ENCODE results near the gene EFCC1. TPM values are rescaled to one million over a fixed set of nuclear protein-coding genes. Genes with fewer than 3 reads are reported as not detected.

EFCC1 gene
- total and polyA plus RNA-seq, 2 of the 8 experiments (the other 6 are each of a cell fraction or from before 2014, with no cell fraction given), result 0.14 to 0.37 TPM

- H4K5ac ChIP-seq (ENCODE audit: insufficient read length, low read depth, low read length), result no peak overlapping the region
- H3K14ac ChIP-seq (ENCODE audit: insufficient read length), result no peak overlapping the region
- H2BK15ac ChIP-seq (ENCODE audit: low read length), result no peak overlapping the region
- H3K9me3 ChIP-seq (ENCODE audit: insufficient read depth in 2 of 2, low read depth in 1 of 2, low read length in 1 of 2), result no peaks in the 10 kb centered on the region
- H2AFZ ChIP-seq (ENCODE audit: low read length), result no peak overlapping the region
- no peaks in the 10 kb centered on the region for H4K20me1 ChIP-seq (replicated peaks in 1 of 2; ENCODE audit: control insufficient read depth in 1 of 2, insufficient read depth in 2 of 2, low read length in 2 of 2)
- no peak overlapping the region for H3K4me3 ChIP-seq (ENCODE audit: extremely low read depth in 1 of 4, insufficient read depth in 2 of 4, low read depth in 3 of 4, low read length in 4 of 4)
- no peak overlapping the region for H4K8ac ChIP-seq (ENCODE audit: extremely low read depth, insufficient read depth, low read length)
- H3K36me3 ChIP-seq (ENCODE audit: control insufficient read depth in 2 of 4, insufficient read depth in 4 of 4, low read length in 3 of 4), result no peaks in the 10 kb centered on the region
- no peak overlapping the region for H2AK5ac ChIP-seq (ENCODE audit: low read depth, low read length)
- H3K9ac ChIP-seq (replicated peaks in 1 of 4; ENCODE audit: extremely low read depth in 1 of 4, low read depth in 3 of 4, low read length in 3 of 4), result no peak overlapping the region
- no peak overlapping the region for H2BK120ac ChIP-seq (replicated peaks; ENCODE audit: low read depth, low read length)
- CTCF ChIA-PET (ENCODE audit: partially characterized antibody), result interaction anchor here (2.3 kb wide), 1 partner anchor 25 kb away, joined by 11 read pairs; no protein-coding TSS in a partner anchor
- FAIRE-seq (no peak), DNase-seq (ENCODE audit: low read depth in 1 of 2, low spot score in 2 of 2) (no peak)
- no peak overlapping the region for H3K4ac ChIP-seq (replicated peaks; ENCODE audit: insufficient read length, low read depth, low read length)
- H3K23ac ChIP-seq (ENCODE audit: insufficient read length), result no peak overlapping the region
- no peaks in the 10 kb centered on the region for H3K27me3 ChIP-seq (replicated peaks in 1 of 4; ENCODE audit: control insufficient read depth in 3 of 4, extremely low read depth in 1 of 4, insufficient read depth in 3 of 4, low read length in 3 of 4)
- H2BK20ac ChIP-seq (ENCODE audit: low read length), result no peak overlapping the region
- no peak overlapping the region for H3K4me2 ChIP-seq (ENCODE audit: insufficient read depth in 1 of 2, low read depth in 2 of 2, low read length in 2 of 2)
- H2BK12ac ChIP-seq (ENCODE audit: low read depth, low read length), result no peak overlapping the region
- no peaks in the 10 kb centered on the region for H3K4me1 ChIP-seq (replicated peaks in 1 of 4; ENCODE audit: control insufficient read depth in 3 of 4, insufficient read depth in 4 of 4, low read length in 3 of 4)
- H3K79me1 ChIP-seq (ENCODE audit: low read depth, low read length), result no peaks in the 10 kb centered on the region
- 84% methylated on average over 7 of the region's 8 CpGs; no CpG with 5 or more reads in 1 of the 2 experiments for WGBS, 2 experiments (ENCODE audit: extremely low coverage in 1 of 2, insufficient coverage in 1 of 2, insufficient read length in 1 of 2, insufficient replicate concordance in 2 of 2, low coverage in 1 of 2, low lambda C conversion rate in 2 of 2, missing lambda C conversion rate in 1 of 2)
- H3K56ac ChIP-seq (replicated peaks; ENCODE audit: insufficient read length, low read depth, low read length), result no peak overlapping the region
- H2BK5ac ChIP-seq (ENCODE audit: low read depth, low read length), result no peak overlapping the region
- no peak overlapping the region for H3K18ac ChIP-seq (ENCODE audit: extremely low read depth, low read length)
- H4K91ac ChIP-seq (replicated peaks; ENCODE audit: insufficient read length, low read length), result no peak overlapping the region
- no peaks in the 10 kb centered on the region for H3K79me2 ChIP-seq (ENCODE audit: control insufficient read depth in 1 of 2, insufficient read depth in 2 of 2, low read length in 2 of 2)
- POLR2A ChIA-PET (ENCODE audit: partially characterized antibody), result interaction anchor here (0.6 kb wide), 1 partner anchor 278 kb away, joined by 3 read pairs; no protein-coding TSS in a partner anchor
- H3K27ac ChIP-seq (ENCODE audit: low read depth, low read length), result no peak overlapping the region
- no peaks in the 10 kb centered on the region for H3K23me2 ChIP-seq (ENCODE audit: low read depth, low read length)
- TF ChIP-seq TAF7 (optimal IDR thresholded peaks at IDR 0.05; ENCODE audit: borderline replicate concordance, low read depth, low read length), result no peak
- TF ChIP-seq BCL11A (IDR thresholded peaks at IDR 0.05; ENCODE audit: low read depth in 2 of 2, low read length in 2 of 2), result no peak
- no peak for TF ChIP-seq RFX5 (IDR thresholded peaks at IDR 0.05; ENCODE audit: borderline replicate concordance, low read depth, low read length)
- no peak for TF ChIP-seq RNF2 (IDR thresholded peaks at IDR 0.05; ENCODE audit: borderline replicate concordance, low read depth, low read length, missing control alignments, poor library complexity, severe bottlenecking)
- no peak for TF ChIP-seq SUZ12 (IDR thresholded peaks at IDR 0.05; ENCODE audit: low read length)
- TF ChIP-seq CEBPB (IDR thresholded peaks at IDR 0.05; ENCODE audit: low read depth, low read length), result no peak
- no peak for TF ChIP-seq YY1 (IDR thresholded peaks at IDR 0.05; ENCODE audit: low read depth, low read length)
- TF ChIP-seq EGR1 (IDR thresholded peaks at IDR 0.05; ENCODE audit: borderline replicate concordance, low read depth, low read length), result no peak
- no peak for TF ChIP-seq KDM1A (IDR thresholded peaks at IDR 0.05; ENCODE audit: borderline replicate concordance, low read length)
- no peak for TF ChIP-seq CTCF (IDR thresholded peaks at IDR 0.05; ENCODE audit: control extremely low read depth in 1 of 3, insufficient read depth in 1 of 3, low read depth in 1 of 3, low read length in 3 of 3)
- TF ChIP-seq MAFK (IDR thresholded peaks at IDR 0.05; ENCODE audit: low read depth, low read length), result no peak
- no peak for TF ChIP-seq SP2 (IDR thresholded peaks at IDR 0.05; ENCODE audit: low read length)
These were observed 77.4 kb downstream of the EFCC1 start for GRCh38 chr3:129078510-129078909.
